T-cell (primary cell): Measurements from ENCODE around the gene APOC4. TPM values are rescaled to one million over a fixed set of nuclear protein-coding genes. Genes with fewer than 3 reads are reported as not detected.

Source experiments
- ATAC-seq, 4 experiments: fragments of 200-7000 bp in 3 of 4; fragments of 150-1000 bp in 1 of 4; cut with Tn5 transposase; replicated peaks in 1 of 4; 1 replicate in 3 of 4; 2 replicates in 1 of 4; pipeline ENCODE4 v1.10.0; 2021; ENCODE audit warnings: moderate library complexity in 3 of 4, mild to moderate bottlenecking in 2 of 4, moderate number of reproducible peaks in 1 of 4
- CTCF ChIA-PET, 2 donors: fragments of 300-600 bp; sonication (Branson Sonifier 250); formaldehyde crosslinking; loops; one replicate each; lab custom pipeline; 2022; ENCODE audit warnings: antibody characterized with exemption in 2 of 2; lab: Charles Lee
- POLR2A ChIA-PET, 2 donors: fragments of 300-600 bp; sonication (Branson Sonifier 250); formaldehyde crosslinking; loops; one replicate each; lab custom pipeline; 2022; ENCODE audit warnings: antibody characterized with exemption in 2 of 2; lab: Charles Lee
- DNase-seq, 35 experiments: peaks; one replicate each; pipeline versions ENCODE4 v3.0.0 to v3.0.0-alpha.2; 2013 to 2023
- H3K27ac ChIP-seq: one replicate; pipeline ENCODE4 v1.5.1; 2013; ENCODE audit warnings: low read length
- H3K27me3 ChIP-seq, 2 experiments: replicated peaks in 1 of 2; 1 replicate in 1 of 2; 2 replicates in 1 of 2; pipeline versions ENCODE4 v1.6.1 to v1.7.0; 2013; ENCODE audit warnings: low read length in 1 of 2, mixed read lengths in 1 of 2; ENCODE audit not compliant: control insufficient read depth in 2 of 2, insufficient read depth in 2 of 2; ENCODE audit errors: extremely low read depth in 1 of 2
- H3K36me3 ChIP-seq, 2 donors: 1 replicate in 1 of 2; 2 replicates in 1 of 2; pipeline versions ENCODE4 v1.6.1 to v1.7.0; 2013; ENCODE audit warnings: low read length in 1 of 2; ENCODE audit not compliant: control insufficient read depth in 2 of 2, insufficient read depth in 1 of 2; ENCODE audit errors: extremely low read depth in 1 of 2
- H3K4me1 ChIP-seq, 2 experiments: 1 replicate in 1 of 2; 2 replicates in 1 of 2; pipeline versions ENCODE4 v1.6.1 to v1.7.0; 2013; ENCODE audit warnings: low read length in 2 of 2, mixed read lengths in 1 of 2; ENCODE audit not compliant: insufficient read depth in 2 of 2, control insufficient read depth in 1 of 2; ENCODE audit errors: extremely low read depth in 1 of 2
- H3K4me3 ChIP-seq, 2 donors: 1 replicate in 1 of 2; 2 replicates in 1 of 2; pipeline versions ENCODE4 v1.5.1 to v1.7.0; 2013; ENCODE audit warnings: mild to moderate bottlenecking in 2 of 2, low read length in 1 of 2, moderate library complexity in 1 of 2; ENCODE audit not compliant: control insufficient read depth in 1 of 2; ENCODE audit errors: extremely low read depth in 1 of 2
- H3K9me3 ChIP-seq: 2 replicates; pipeline ENCODE4 v1.7.0; 2013
- H3K27ac Mint-ChIP-seq, 2 donors: one replicate each; pipeline ENCODE4 v1.8.0; 2020 to 2021; ENCODE audit warnings: mild to moderate bottlenecking in 2 of 2, mixed read lengths in 2 of 2
- H3K27me3 Mint-ChIP-seq, 2 donors: one replicate each; pipeline ENCODE4 v1.8.0; 2021 to 2022; ENCODE audit warnings: mixed read lengths in 2 of 2
- H3K36me3 Mint-ChIP-seq: one replicate; pipeline ENCODE4 v1.8.0; 2021; ENCODE audit warnings: mixed read lengths
- H3K4me1 Mint-ChIP-seq, 3 donors: one replicate each; pipeline ENCODE4 v1.8.0; 2020 to 2022; ENCODE audit warnings: mixed read lengths in 3 of 3, mild to moderate bottlenecking in 1 of 3
- H3K4me3 Mint-ChIP-seq, 3 donors: one replicate each; pipeline ENCODE4 v1.8.0; 2020 to 2022; ENCODE audit warnings: mild to moderate bottlenecking in 3 of 3, mixed read lengths in 3 of 3, moderate library complexity in 3 of 3
- H3K9me3 Mint-ChIP-seq, 3 donors: one replicate each; pipeline ENCODE4 v1.8.0; 2020 to 2022; ENCODE audit warnings: mixed read lengths in 3 of 3
- WGBS: methylation state at CpG from one replicate; pipeline ENCODE4 v1.1.5; 2013; ENCODE audit warnings: missing lambda C conversion rate; ENCODE audit not compliant: insufficient coverage; 5-methylcytosine and 5-hydroxymethylcytosine counted together
- total RNA-seq, 35 experiments: library from RNA in 6 of 35; stranded (reverse) in 6 of 35; fragments of 120-200 nt in 1 of 35; gene quantifications; one replicate each; pipeline versions ENCODE4 v1.2.1 to v1.2.4 and lab custom pipeline; 2013 to 2026

Gene APOC4
- total RNA-seq, 5 donors from 2014 or later (not counting 1 experiment from before 2014, with no cell fraction given) = not detected

DNA sequence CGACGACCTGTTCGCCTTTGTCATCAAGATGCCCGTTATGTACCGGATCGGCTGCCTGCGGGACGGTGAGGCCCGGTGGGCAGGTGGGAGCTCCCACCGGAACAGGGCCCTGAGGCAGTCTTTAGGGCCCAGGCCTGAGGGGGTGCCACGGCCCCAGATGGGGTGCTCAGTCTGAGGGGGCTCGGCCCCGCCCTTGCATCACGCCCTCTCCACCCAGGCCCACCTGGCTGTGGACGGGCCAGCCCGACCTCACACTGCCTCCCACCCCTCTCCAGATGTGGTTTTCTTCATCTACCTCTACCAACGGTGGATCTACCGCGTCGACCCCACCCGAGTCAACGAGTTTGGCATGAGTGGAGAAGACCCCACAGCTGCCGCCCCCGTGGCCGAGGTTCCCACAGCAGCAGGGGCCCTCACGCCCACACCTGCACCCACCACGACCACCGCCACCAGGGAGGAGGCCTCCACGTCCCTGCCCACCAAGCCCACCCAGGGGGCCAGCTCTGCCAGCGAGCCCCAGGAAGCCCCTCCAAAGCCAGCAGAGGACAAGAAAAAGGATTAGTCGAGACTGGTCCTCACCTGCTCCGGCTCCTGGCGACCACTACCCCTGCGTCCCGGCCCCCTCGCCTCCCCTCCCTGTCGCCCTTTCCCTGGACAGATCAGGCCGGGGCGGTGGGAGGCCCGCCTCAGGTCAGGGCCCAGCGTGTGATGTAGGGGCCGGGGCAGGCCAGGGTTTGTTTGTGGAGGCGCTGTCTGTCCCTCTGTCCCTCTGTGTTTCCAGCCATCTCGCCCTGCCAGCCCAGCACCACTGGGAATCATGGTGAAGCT lies 50.5 kb downstream of the APOC4 start:
- POLR2A ChIA-PET = no interaction called here
- CTCF ChIA-PET = no interaction called here
- Histone ChIP-seq H3K9me3 (no peaks in the 10 kb centered on the region), H3K36me3 (peaks cover 14 to 29% of the 10 kb centered on the region in 2 donors), H3K4me3 (no peak overlapping the region), H3K27me3 (no peaks in the 10 kb centered on the region), H3K4me1 (no peaks in the 10 kb centered on the region), H3K27ac (no peak overlapping the region)
- no peak for DNase-seq
- Mint-ChIP-seq H3K27me3 (no peaks in the 10 kb centered on the region), H3K27ac (no peak overlapping the region), H3K4me1 (peaks cover 1 to 4% (median 2%) of the 10 kb centered on the region in 3 donors), H3K9me3 (no peaks in the 10 kb centered on the region), H3K36me3 (peaks cover 8% of the 10 kb centered on the region), H3K4me3 (no peak overlapping the region)
- ATAC-seq = no peak
- 89% methylated on average over 38 of the region's 44 CpGs for WGBS

- DNase-seq = no peak
- POLR2A ChIA-PET = interaction anchor here (0.6 kb wide), 2 partner anchors 378 to 379 kb away, joined by 3 to 5 read pairs; no protein-coding TSS in a partner anchor
- no peak for ATAC-seq
- CTCF ChIA-PET = no interaction called here
- H3K27ac Mint-ChIP-seq = no peak overlapping the region
- Histone ChIP-seq H3K4me1 (no peaks in the 10 kb centered on the region), H3K27ac (no peak overlapping the region), H3K9me3 (no peaks in the 10 kb centered on the region), H3K4me3 (no peak overlapping the region), H3K27me3 (no peaks in the 10 kb centered on the region), H3K36me3 (peaks cover 11 to 25% of the 10 kb centered on the region in 2 donors)
- H3K27me3 Mint-ChIP-seq = no peaks in the 10 kb centered on the region
- 95% methylated on average over 2 of the region's 6 CpGs for WGBS
- H3K9me3 Mint-ChIP-seq = no peaks in the 10 kb centered on the region
- H3K4me3 Mint-ChIP-seq = no peak overlapping the region
- H3K4me1 Mint-ChIP-seq = peaks cover 1 to 4% (median 2%) of the 10 kb centered on the region in 3 donors
- peaks cover 4% of the 10 kb centered on the region for H3K36me3 Mint-ChIP-seq
Observed at GRCh38 chr19:44993526-44993925, 51.5 kb downstream of the APOC4 start.

GRCh38 chr19:44993926-44994537 lies 52.0 kb downstream of the APOC4 start:
- Mint-ChIP-seq H3K4me1 (peaks cover 1 to 4% (median 1%) of the 10 kb centered on the region in 3 donors), H3K4me3 (no peak overlapping the region), H3K27me3 (no peaks in the 10 kb centered on the region), H3K27ac (no peak overlapping the region), H3K36me3 (peaks cover 2% of the 10 kb centered on the region), H3K9me3 (no peaks in the 10 kb centered on the region)
- ChIA-PET CTCF (no interaction called here), POLR2A (interaction anchor here (0.6 kb wide), 3 partner anchors 12 to 379 kb away, joined by 3 to 10 read pairs (median 5); no protein-coding TSS in a partner anchor)
- H3K4me3 ChIP-seq = no peak overlapping the region
- H3K27ac ChIP-seq = no peak overlapping the region
- no peak for DNase-seq
- no peak for ATAC-seq
- H3K4me1 ChIP-seq = no peaks in the 10 kb centered on the region
- H3K9me3 ChIP-seq = no peaks in the 10 kb centered on the region
- H3K36me3 ChIP-seq = peaks cover 7 to 25% of the 10 kb centered on the region in 2 donors
- H3K27me3 ChIP-seq = no peaks in the 10 kb centered on the region
- 97% methylated on average over 9 of the region's 12 CpGs for WGBS

Other genes with a start within 250 kb of the APOC4 start
- gene CEACAM16, start 243.1 kb upstream of the APOC4 start, total RNA-seq = not detected
- 100 to 1,000 TPM in 1 of 5 donors, 10 to 100 TPM in 4; 18.7 to 103 (median 19.4) TPM for gene BCL3, start 193.5 kb upstream of the APOC4 start, total RNA-seq
- under 1 TPM in 2 of 5 donors, not detected in 3; 0.25 to 0.30 TPM for gene CBLC, start 164.3 kb upstream of the APOC4 start, total RNA-seq
- gene BCAM, start 133.1 kb upstream of the APOC4 start, total RNA-seq = 1 to 10 TPM in 1 of 5 donors, under 1 TPM in 3, not detected in 1; 0.39 to 1.0 (median 0.87) TPM
- gene NECTIN2, start 95.9 kb upstream of the APOC4 start, total RNA-seq = 1 to 10 TPM in 4 of 5 donors, under 1 TPM in 1; 0.30 to 1.8 (median 1.4) TPM
- gene TOMM40, start 51.0 kb upstream of the APOC4 start, total RNA-seq = 10 to 100 TPM; 32.1 to 47.5 (median 41.5) TPM
- 1 to 10 TPM; 2.0 to 9.5 (median 6.8) TPM for gene APOE, start 36.4 kb upstream of the APOC4 start, total RNA-seq
- 1 to 10 TPM in 3 of 5 donors, not detected in 2; 2.8 to 8.5 (median 3.9) TPM for gene APOC1, start 27.6 kb upstream of the APOC4 start, total RNA-seq
- under 1 TPM in 2 of 5 donors, not detected in 3; 0.66 to 0.96 TPM for gene APOC2, start 3.8 kb downstream of the APOC4 start, total RNA-seq
- 100 to 1,000 TPM in 1 of 5 donors, 10 to 100 TPM in 4; 64.0 to 103 (median 87.6) TPM for gene CLPTM1, start 13.1 kb downstream of the APOC4 start, total RNA-seq
- gene RELB, start 59.2 kb downstream of the APOC4 start, total RNA-seq = 10 to 100 TPM; 29.4 to 65.5 (median 40.4) TPM
- gene CLASRP, start 96.8 kb downstream of the APOC4 start, total RNA-seq = 100 to 1,000 TPM; 141 to 153 (median 149) TPM
- 1 to 10 TPM; 1.4 to 4.3 (median 3.5) TPM for gene ZNF296, start 134.2 kb downstream of the APOC4 start, total RNA-seq
- 10 to 100 TPM in 4 of 5 donors, 1 to 10 TPM in 1; 4.0 to 23.1 (median 22.7) TPM for gene GEMIN7, start 137.0 kb downstream of the APOC4 start, total RNA-seq
- 10 to 100 TPM; 17.2 to 35.2 (median 30.4) TPM for gene PPP1R37, start 150.9 kb downstream of the APOC4 start, total RNA-seq
- gene NKPD1, start 218.7 kb downstream of the APOC4 start, total RNA-seq = 1 to 10 TPM in 4 of 5 donors, under 1 TPM in 1; 0.95 to 1.3 (median 1.2) TPM
- 10 to 100 TPM; 53.9 to 92.4 (median 73.7) TPM for gene TRAPPC6A, start 236.0 kb downstream of the APOC4 start, total RNA-seq
- gene BLOC1S3, start 236.5 kb downstream of the APOC4 start, total RNA-seq = 10 to 100 TPM; 14.9 to 36.2 (median 32.8) TPM